ENCODE data around the gene AGER.

The AGER gene

DNA sequence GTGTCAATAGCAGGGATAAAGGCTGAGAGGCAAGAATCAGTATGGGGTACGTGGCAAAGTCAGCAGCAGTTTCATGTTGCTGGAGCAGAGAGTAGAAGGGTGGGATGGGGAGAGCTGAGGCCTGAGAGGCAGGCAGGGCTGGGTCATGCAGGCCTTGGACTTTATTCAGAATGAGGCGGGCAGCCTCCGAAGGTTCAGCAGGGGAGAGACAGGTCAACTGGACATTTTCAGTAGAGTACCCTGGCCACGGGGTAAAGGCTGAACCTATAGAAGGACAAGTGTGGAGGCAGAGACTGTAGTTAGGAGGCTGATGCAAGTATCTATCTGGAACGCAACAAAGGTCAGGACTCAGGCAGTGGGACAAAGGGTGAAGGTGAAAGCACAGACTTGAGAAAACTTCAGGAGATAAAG is 26.1 kb upstream of the AGER start:
- DNase-seq (ENCODE audit: low spot score): no peak
- TF ChIP-seq, protein P1, sequence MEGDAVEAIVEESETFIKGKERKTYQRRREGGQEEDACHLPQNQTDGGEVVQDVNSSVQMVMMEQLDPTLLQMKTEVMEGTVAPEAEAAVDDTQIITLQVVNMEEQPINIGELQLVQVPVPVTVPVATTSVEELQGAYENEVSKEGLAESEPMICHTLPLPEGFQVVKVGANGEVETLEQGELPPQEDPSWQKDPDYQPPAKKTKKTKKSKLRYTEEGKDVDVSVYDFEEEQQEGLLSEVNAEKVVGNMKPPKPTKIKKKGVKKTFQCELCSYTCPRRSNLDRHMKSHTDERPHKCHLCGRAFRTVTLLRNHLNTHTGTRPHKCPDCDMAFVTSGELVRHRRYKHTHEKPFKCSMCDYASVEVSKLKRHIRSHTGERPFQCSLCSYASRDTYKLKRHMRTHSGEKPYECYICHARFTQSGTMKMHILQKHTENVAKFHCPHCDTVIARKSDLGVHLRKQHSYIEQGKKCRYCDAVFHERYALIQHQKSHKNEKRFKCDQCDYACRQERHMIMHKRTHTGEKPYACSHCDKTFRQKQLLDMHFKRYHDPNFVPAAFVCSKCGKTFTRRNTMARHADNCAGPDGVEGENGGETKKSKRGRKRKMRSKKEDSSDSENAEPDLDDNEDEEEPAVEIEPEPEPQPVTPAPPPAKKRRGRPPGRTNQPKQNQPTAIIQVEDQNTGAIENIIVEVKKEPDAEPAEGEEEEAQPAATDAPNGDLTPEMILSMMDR (IDR thresholded peaks at IDR 0.05; ENCODE audit: extremely low read depth, missing control alignments): no peak

DNA sequence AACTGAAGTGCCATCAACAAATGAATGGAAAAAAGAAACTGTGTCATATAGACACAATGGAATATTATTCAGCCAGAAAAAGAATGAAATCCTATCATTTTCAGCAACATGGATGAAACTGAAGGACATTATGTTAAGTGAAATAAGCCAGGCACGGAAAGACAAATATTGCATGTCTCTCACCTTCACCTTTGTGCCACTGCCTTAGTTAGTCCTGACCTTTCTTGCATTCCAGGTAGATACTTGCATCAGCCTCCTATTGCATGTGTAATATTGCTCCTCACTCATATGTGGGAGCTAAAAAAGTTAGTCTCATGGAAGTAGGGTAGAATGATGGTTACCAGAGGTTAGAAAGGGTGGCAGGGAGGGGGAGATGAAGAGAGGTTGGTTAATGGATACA is 24.9 kb upstream of the AGER start:
- TF ChIP-seq, protein P1 (IDR thresholded peaks at IDR 0.05; ENCODE audit: extremely low read depth, missing control alignments): no peak
- no peak for DNase-seq (ENCODE audit: low spot score)

DNA sequence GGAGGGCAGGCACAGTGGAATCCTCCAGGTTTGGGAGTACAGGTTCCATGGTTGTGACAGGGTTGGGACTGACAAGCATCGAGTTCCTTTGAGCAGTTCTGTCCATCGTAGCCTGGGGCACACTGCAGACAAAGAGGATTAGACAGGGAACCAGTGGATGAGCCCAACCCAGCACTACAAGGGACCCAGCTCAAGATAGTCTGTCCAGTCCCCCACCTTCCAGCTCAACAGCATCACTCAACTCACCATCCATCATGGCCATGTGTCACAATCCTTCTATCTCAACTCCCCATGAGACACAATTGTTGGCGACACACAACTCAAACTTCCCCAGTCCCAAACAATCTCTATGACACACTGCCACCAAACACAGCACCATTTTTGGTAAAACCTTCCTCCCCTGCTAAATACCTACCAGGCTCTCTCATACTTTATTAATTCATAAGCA is 20.2 kb upstream of the AGER start:
- no peak for DNase-seq (ENCODE audit: low spot score)
- TF ChIP-seq, protein P1 (IDR thresholded peaks at IDR 0.05; ENCODE audit: extremely low read depth, missing control alignments): no peak

DNA sequence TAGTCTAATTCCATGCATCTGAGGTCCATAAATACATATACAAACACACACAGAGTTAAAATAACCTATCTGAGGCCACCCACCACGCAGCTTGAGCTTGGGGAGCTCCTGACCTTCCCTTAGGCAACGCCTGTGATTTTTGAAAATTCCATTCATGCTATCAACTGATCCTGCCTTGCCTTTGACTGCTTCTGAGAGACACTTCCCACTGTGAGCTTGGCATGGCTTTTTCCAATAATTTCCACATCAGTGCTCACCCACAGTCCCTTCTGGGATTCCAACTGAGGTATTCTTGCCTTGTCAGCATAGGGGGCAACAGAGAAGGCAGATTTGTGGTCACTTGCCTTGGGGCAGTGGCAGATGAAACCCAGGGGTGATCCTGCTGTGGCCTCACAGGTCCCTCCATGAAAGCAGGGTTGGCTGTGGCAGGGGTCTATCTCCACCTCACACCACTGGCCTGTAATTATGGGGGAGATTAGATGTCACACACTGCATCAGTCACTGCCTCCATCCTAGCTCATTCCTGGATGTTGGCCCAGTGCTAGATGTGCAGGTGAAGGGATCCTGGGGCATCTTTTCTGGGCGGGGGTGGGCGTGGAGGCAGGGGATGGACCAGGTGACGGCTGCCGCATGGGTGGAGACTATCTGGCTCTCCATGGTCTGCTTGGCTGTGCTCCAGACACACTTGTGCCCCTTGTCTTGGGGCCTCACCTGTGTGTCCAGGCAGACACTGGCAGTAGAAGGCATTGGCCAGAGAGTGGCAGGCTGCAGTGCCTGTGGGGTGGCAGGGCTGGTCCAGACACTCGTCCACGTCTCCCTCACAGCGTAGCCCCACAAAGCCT is 19.6 kb upstream of the AGER start:
- TF ChIP-seq, protein P1 (IDR thresholded peaks at IDR 0.05; ENCODE audit: extremely low read depth, missing control alignments): no peak
- no peak for DNase-seq (ENCODE audit: low spot score)

GRCh38 chr6:32202186-32202585 is 18.1 kb upstream of the AGER start:
- DNase-seq (ENCODE audit: low spot score): no peak
- TF ChIP-seq, protein P1 (IDR thresholded peaks at IDR 0.05; ENCODE audit: extremely low read depth, missing control alignments): no peak

DNA sequence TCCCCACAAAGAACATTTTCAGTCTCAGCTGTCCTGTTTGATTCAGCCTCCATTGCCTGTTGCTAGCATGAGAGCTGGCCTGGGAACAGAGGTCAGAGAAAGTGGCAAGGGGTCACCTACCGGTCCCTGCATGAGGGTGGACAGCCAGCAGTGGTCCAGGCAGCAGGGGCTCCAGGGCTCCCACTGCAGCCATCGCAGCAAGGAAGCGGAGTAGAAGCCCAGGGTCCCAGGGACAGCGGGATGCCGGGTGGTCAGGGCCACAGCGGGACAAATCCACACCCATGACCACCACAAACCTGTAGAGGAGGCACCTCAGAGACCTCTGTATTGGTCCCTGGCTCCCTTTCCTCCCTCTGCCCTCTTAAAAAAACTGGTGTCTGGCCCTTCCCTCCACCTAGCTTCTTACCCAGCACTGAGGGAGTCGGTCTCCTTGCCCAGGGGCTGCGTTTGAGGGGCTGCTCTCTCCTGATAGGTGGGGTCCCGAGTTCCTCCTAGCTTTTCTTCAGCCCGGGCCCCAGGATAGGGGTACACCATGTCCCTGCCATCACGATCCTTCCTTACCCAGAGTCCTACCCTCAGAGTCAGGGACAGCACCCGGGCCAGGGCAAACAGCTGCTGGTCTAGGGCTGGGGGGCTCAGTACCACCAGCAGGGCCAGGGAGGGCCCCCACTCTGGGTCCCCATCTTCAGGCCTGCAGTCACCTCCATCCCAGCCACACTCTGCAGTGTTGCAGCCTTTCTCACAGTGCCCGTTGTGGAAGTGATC is 16.8 kb upstream of the AGER start:
- TF ChIP-seq, protein P1 (IDR thresholded peaks at IDR 0.05; ENCODE audit: extremely low read depth, missing control alignments): no peak
- DNase-seq (ENCODE audit: low spot score): no peak

DNA sequence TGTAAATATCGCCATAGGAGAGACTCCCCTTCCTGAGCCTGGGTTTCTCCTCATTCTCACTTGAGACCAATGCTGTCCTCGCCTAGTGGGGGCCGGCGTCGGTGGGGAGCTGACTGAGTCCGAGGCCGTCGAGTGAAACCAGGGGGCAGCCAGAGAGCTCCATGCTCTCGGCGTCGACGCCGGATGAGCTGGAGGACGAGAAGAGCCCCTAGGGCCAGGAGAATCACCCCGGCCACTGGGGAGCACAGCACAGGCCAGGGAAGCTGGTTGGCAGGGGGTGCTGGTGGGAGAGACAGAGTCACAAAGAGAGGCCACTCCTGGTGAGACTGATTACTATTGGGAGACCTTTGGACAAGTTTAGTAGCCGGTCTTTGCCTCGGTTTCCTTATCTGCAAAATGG is 14.8 kb upstream of the AGER start:
- no peak for DNase-seq (ENCODE audit: low spot score)
- TF ChIP-seq, protein P1 (IDR thresholded peaks at IDR 0.05; ENCODE audit: extremely low read depth, missing control alignments): no peak

Data from GM20000 (cell line).